Activated T-helper 9 cell treated with anti-CD3 and anti-CD28 coated beads, Interleukin-2, amount 50 U/mL, for 16 hours (primary cell): ENCODE data around the gene PLD3.
"Not testable (repeated sequence)": the region's sequence is repeated elsewhere in the genome, so short reads cannot be mapped to it uniquely, and the experiment has no call there.

Experiments
- DNase-seq: peaks from one replicate; pipeline ENCODE4 v3.0.0-alpha.2; 2020; ENCODE audit warnings: low read depth

The PLD3 gene

DNA sequence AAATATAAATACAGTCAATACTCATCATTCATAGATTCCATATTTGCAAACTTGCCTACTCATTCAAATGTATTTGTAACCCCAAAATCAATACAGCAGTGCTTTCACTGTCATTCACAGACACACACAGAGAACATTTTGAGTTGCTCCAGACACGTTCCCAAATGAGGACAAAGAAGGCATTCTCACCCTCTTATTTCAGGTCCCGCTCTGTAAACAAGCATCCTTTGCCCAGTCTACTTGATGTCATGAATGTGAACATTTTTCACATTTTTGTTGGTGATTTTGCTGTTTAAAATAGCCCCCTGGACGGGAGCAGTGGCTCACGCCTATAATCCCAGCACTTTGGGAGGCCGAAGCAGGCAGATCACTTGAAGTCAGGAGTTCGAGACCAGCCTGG is 15.8 kb upstream of the PLD3 start:
- DNase-seq = no peak

- DNase-seq = not testable (repeated sequence)
These were observed 15.4 kb upstream of the PLD3 start for GRCh38 chr19:40333083-40333482.

DNA sequence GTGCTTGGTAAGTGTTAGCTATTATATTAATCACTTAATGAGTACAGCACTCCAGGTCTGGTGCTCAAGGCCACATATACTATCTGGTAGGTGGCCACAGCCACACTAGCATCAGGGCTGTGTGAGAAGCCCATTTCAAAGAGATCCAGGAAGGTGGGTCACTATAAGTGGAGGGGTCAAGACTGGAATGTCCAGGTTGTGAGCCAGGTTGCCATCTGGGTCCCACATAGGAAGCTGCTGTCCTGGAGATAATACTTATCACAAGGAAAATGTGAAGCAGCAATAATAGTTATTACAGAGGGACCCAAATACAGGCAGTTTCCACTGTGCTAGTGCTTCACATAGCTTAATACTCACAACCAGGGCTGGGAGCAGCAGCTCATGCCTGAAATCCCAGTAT is 13.4 kb upstream of the PLD3 start:
- DNase-seq = no peak

DNA sequence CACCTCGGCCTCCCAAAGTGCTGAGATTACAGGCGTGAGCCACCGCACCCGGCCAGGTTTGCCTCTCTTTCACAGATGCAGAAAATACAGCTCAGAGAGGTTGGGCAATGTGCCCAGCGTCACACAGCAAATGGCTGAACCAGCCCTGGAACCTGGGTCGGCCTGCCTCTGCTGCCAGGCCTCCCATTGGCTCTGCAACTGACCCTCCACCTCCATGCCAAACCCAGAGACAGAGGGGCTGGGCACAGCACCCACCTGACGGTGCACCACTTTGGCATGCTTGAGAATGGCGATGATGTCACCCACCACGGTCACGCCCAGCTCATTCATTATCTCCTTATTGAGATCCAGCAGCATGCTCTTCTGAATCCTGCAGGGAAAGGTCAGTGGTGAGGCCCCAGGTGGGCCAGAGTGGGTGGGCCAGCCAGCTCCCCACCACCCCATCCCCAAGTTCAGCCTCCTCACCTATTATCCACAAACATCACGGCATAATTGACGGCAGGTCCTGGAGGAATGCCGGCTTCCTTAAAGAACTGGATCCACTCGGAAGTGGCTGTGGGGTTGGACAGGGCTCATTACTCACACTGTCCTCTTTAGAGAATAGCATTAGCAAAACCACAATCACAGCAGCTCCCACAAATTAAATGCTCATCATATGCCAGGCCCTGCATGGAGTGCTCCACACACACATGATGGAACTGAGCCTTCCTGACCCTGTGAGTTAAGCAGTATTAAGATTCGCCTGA is 12.5 kb upstream of the PLD3 start:
- no peak for DNase-seq

DNA sequence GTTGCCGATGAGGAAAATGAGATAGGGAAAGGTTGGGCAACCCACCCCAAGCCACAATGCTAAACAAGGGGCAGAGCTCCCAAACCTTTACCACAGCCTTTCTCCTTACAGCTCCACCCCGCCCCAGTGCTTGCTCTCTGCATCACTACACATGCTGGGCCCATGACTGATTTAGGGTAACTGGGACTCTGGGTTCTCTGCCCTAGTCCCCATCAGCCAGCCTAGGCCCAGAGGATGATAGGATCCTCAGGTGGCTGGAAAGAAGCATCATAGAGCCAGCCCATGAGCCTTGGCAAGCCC is 11.9 kb upstream of the PLD3 start:
- no peak for DNase-seq

DNA sequence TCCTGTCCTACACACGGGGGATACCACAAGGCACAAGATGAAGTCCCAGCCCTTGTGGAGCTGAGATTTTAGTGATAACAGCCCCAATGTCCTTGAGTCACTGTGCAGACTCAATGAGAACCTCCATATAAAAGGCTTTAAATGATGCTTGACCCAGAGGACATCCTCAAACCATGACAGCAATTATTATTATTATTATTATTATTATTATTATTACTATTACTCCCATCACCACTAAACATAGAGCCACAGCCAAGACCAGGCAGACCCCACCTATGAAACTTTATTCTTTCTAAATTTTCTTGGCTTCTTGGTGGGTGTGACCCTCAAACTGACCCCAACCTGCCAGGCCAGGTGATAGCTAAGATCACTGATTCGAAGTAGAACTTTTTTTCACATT is 11.4 kb upstream of the PLD3 start:
- no peak for DNase-seq

- DNase-seq = no peak
These were observed 10.9 kb upstream of the PLD3 start for GRCh38 chr19:40337594-40337993.

- DNase-seq = no peak
These were observed 9.3 kb upstream of the PLD3 start for GRCh38 chr19:40339018-40339728.

DNA sequence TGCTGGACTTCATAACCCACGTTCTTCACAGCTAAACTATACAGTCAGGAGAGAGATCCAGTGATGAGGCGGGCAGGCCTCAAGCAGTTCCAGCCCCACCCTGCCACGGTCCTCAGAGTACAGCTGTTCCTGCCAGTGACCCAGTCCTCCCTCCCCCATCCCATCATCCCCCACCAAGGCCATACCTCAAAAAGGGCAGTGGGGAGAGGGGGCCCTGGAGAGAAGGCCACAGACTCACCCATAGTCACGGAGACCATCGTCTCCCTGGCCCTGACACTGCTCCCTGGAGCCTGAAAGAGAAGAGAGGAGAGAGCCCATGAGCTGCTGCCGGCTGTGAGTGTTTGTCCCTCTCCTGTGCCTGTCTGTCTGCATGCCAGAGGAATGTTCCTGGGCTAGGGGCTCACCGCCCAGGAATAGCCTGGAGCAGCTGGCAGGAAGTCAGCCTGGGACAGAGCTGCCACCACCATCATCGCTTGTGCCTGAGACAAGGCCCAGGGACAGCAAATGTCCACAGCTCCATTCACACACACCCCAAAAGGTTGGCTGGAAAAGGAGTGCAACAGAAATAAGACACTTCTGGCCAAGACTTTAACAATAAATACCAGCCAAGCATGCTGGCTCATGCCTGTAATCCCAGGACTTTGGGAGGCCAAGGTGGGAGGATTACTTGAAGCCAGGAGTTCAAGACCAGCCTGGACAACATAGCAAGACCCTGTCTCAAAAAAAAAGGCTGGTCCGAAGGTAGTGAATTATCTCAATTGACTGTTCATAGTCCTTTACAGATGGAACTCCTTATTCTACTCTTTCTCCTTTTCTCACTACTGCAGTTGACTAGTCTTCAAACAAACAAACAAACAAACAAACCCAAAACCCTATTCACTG is 6.7 kb upstream of the PLD3 start:
- no peak for DNase-seq

DNA sequence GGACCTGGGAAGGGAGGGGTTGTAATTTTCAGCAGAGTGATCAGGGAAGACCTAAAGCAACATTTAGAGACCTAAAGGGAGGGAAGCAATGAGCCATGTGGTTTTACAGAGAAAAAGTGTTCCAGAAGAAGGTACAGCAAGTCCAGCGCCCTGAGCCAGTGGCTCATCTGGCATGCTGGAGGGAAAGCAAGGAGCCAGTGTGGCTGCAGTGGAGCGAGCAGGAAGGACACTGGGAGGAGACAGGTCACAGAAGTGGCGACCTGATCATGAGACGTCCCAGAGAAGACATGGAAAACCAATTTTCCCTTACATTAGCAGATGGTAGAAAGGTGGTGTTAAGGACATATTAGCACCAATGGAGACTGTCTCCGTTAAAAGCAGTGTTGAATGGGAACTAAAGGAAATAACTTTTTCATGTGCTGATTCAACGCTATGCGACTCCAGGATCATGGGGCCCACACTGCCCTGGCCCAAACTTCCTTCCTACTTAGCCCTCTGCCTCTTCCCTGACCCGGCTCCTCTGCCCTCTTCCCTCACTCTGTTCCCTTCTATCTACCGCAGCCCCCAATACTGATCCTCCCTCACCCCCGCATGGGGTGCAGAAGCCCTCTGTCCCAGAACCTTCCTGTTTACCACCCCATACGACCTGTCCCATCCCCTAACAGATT is 5.7 kb upstream of the PLD3 start:
- DNase-seq = no peak

GRCh38 chr19:40344422-40344821 is 4.1 kb upstream of the PLD3 start:
- DNase-seq = no peak

GRCh38 chr19:40348961-40349507 is 539 bp downstream of the PLD3 start:
- no peak for DNase-seq

DNA sequence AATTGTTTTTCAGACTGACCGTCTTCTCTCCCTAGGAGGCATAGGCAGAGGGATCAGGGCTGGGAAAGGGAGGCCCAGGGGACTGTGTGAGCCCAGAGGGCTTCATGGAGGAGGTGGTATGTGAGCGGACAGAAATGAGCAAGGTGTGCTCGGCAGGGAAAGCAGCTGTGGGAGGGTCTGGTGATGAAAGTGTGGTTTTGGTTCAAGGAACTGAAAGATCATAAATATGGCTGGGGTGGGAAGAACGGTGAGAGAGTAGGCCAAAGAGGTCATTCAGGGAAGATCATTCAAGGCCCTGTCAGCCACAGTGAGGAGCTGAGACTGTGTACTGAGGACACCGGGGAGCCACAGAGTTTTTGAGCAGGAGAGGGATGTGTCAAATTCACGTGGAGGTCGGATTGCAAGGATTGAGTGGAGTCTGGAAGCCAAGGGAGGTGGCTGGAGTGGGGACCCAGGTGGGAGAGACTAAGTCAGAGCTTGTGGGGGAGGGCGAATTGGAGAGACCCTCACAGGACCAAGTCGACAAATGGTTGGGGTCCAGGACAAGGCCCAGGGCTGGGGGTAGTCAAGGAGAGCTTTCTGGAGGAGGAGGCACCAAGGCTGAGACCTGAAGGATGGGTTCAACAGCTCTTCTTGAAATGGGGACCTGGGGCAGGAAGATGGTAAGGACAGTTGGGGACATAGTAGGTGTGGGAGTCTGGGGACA is 7.6 kb downstream of the PLD3 start:
- no peak for DNase-seq

DNA sequence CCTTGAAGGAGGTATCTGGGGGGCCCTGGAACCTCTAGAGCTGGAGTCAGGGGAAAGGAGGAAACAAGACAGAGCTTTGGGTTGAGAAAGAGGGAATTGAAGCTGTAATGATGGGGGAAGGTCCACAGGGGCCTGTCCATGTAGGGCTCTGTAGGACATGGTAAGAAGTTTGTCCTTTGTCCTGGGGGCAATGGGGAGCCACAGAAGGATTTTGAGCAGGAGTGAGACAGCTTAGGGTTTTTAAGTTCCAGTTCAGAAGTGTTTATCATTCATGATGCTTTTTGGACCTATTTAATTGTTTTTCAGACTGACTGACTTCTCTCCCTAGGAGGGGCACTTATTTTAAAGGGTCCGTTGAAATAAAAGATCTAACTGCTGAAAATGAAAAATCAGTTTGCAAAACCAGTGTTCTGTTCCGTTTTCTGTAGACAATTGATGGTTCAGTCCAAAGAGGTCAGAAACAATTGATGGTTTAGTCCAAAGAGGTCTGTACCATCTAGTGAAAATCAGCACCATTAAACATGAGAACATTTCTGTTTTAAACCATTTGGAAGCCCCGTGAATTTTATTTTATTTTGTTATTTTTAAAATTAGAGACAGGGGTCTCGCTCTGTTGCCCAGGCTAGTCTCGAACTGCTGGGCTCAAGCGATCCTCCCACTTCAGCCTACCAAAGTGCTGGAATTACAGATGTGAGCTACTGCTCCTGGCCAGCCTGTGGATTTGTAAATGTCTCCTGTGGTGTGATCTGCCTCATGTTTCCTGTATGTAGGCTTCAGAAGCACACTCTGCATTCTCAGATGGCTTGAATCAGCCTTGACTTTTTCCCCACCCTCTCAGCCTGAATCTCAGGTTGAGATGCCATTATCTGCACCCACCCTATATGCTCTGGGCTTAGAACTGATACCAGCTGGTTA is 8.4 kb downstream of the PLD3 start:
- DNase-seq = no peak

DNA sequence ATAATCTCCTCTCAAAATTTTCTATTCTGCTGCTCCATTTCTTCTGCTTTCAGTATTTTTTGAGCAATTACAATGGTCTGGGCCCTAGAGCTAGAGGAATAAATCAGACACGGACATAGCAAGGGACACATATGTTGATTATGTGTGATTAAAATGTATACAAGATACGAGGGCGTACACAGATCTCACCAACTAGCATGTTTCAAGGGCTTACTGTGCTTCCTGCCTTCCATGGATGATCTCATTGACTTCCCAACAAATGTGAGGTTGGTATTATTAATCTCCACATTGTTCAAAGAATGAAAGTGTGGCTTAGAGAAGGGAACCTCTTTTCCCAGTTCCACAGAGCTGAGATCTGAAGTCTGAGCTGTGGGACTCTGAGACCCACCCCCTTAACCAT is 9.1 kb downstream of the PLD3 start:
- DNase-seq = no peak

DNA sequence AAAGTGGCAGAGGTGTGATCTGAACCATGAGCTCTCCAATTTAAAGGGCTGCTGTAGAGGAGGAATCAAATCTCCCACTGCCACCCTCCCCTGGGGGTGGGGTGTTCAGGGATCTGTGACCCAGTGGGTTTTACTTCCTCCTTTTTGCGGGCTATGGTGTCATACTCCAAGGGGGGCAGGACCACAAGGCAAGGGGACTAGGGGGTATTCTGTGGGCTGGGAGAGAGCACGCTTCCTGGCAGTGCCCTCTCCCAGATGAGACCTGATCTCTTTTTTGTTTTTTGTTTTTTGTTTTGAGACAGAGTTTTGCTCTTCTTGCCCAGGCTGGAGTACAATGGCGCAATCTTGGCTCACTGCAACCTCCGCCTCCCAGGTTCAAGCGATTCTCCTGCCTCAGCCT is 10.3 kb downstream of the PLD3 start:
- DNase-seq = no peak

GRCh38 chr19:40360020-40360707 is 11.7 kb downstream of the PLD3 start:
- no peak for DNase-seq

DNA sequence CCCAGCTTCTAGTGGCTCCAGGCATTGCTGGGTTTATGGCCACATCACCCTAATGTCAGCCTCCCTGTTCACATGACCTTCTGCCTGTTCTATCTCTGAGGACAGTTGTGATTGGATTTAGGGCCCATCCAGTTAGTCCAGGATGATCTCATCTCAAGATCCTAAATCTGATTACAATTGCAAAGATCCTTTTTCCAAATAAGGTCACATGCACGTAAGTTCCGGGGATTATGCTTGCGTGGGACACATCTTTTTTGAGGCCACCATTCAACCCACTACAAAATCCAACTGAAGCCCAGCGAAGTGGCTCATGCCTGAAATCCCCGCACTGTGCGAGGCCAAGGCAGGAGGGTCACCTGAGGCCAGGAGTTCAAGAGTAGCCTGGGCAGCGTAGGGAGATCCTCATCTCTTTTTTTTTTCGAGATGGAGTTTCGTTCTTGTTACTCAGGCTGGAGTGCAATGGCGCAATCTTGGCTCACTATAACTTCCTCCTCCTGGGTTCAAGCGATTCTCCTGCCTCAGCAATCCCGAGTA is 12.3 kb downstream of the PLD3 start:
- no peak for DNase-seq

DNA sequence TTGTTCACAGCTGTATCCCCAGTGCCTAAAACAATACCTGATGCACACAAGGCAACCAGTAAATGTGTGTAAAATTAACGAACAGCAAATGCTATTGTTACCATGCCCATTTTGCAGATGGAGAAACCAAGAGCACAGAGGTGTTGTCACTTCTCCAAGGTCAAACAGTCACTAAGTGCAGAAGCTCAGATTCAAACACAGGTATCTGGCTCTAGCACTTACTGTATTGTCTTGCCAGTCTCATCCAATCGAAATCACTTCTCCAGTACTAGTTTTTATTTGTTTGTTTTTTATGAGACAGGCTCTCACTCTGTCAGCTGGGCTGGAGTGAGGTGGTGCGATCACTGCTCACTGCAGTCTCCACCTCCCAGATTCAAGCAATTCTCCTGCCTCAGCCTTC is 13.7 kb downstream of the PLD3 start:
- DNase-seq = no peak

DNA sequence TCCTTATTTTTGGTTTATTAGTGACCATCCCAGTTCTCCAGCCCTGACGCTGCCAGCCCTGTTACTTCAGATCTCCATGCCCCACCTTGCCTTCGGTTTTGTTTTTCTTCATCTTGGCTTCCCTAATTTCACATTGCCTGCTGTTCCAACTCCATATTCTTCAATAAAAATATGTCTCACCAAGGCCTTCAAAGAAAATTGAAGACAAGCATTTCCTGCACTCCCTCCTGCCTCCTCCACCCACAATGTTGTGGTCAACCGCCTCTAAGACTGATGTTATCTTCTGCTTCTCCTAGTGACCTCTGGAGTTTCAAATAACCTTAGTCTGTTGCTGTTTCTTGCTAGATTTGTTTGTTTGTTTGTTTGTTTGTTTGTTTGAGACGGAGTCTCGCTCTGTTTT is 14.6 kb downstream of the PLD3 start:
- DNase-seq = no peak
